Transverse colon (tissue), 4 donors: ENCODE results near the gene GNPTAB.

Source experiments
- CTCF ChIP-seq, 5 experiments: fragments of 200-600 bp in 3 of 5; fragments of 450-650 bp in 2 of 5; sonication (generic) in 3 of 5; IDR thresholded peaks; 1 replicate in 2 of 5; 2 replicates in 3 of 5; pipeline ENCODE4 v1.5.1; 2016 to 2017; ENCODE audit warnings: antibody characterized with exemption in 5 of 5, inconsistent platforms in 3 of 5, mild to moderate bottlenecking in 2 of 5, moderate library complexity in 1 of 5
- POLR2A ChIP-seq: fragments of 450-650 bp; IDR thresholded peaks from one replicate; pipeline ENCODE4 v1.6.1; 2016; ENCODE audit warnings: antibody characterized with exemption, mild to moderate bottlenecking, moderate library complexity
- POLR2AphosphoS5 ChIP-seq, 3 donors: sonication (generic); formaldehyde crosslinking; IDR thresholded peaks; one replicate each; pipeline ENCODE4 v1.6.1; 2016; ENCODE audit warnings: antibody characterized with exemption in 3 of 3

- no peak for TF ChIP-seq CTCF (IDR thresholded peaks at IDR 0.05)
- TF ChIP-seq POLR2AphosphoS5 (IDR thresholded peaks at IDR 0.05), result no peak
- TF ChIP-seq POLR2A, result no peak
Measured at GRCh38 chr12:101802486-101802885, 28.3 kb downstream of the GNPTAB start.
